Osteocyte (in vitro differentiated cells): ENCODE data around the gene CD69. TPM values are rescaled to one million over a fixed set of nuclear protein-coding genes. Genes with fewer than 3 reads are reported as not detected.

ENCODE experiments used
- DNase-seq: peaks from one replicate; pipeline ENCODE4 v3.0.0; 2021; ENCODE audit warnings: mixed read lengths; ENCODE audit not compliant: unreplicated experiment; ENCODE audit errors: extremely low spot score
- H3K27ac Mint-ChIP-seq: one replicate; pipeline ENCODE4 v1.8.0; 2021; ENCODE audit warnings: mild to moderate bottlenecking, mixed read lengths; ENCODE audit not compliant: unreplicated experiment
- H3K27me3 Mint-ChIP-seq: one replicate; pipeline ENCODE4 v1.8.0; 2021; ENCODE audit warnings: mixed read lengths; ENCODE audit not compliant: unreplicated experiment
- H3K36me3 Mint-ChIP-seq: one replicate; pipeline ENCODE4 v1.8.0; 2021; ENCODE audit warnings: mixed read lengths; ENCODE audit not compliant: unreplicated experiment
- H3K4me1 Mint-ChIP-seq: one replicate; pipeline ENCODE4 v1.8.0; 2021; ENCODE audit warnings: mixed read lengths; ENCODE audit not compliant: unreplicated experiment
- H3K4me3 Mint-ChIP-seq: one replicate; pipeline ENCODE4 v1.8.0; 2021; ENCODE audit warnings: mild to moderate bottlenecking, moderate library complexity, mixed read lengths; ENCODE audit not compliant: unreplicated experiment
- H3K9me3 Mint-ChIP-seq: one replicate; pipeline ENCODE4 v1.8.0; 2021; ENCODE audit warnings: mixed read lengths; ENCODE audit not compliant: unreplicated experiment
- total RNA-seq: library from RNA; stranded (reverse); gene quantifications from 2 replicates; pipeline ENCODE4 v1.2.1, GENCODE V29; 2021
- TF ChIP-seq, protein P1 (sequence below): fragments of 200-600 bp; sonication (generic); IDR thresholded peaks from 2 replicates; pipeline ENCODE4 v1.5.0; 2021; ENCODE audit warnings: antibody characterized with exemption, mild to moderate bottlenecking, moderate library complexity

Gene CD69
- total RNA-seq, 1 donor from 2014 or later = not detected

- Mint-ChIP-seq H3K27me3 (peaks cover 7% of the 10 kb centered on the region), H3K9me3 (no peaks in the 10 kb centered on the region), H3K36me3 (no peaks in the 10 kb centered on the region), H3K4me1 (no peaks in the 10 kb centered on the region), H3K4me3 (no peak overlapping the region), H3K27ac (no peak overlapping the region)
- DNase-seq = no peak
- TF ChIP-seq, protein P1, sequence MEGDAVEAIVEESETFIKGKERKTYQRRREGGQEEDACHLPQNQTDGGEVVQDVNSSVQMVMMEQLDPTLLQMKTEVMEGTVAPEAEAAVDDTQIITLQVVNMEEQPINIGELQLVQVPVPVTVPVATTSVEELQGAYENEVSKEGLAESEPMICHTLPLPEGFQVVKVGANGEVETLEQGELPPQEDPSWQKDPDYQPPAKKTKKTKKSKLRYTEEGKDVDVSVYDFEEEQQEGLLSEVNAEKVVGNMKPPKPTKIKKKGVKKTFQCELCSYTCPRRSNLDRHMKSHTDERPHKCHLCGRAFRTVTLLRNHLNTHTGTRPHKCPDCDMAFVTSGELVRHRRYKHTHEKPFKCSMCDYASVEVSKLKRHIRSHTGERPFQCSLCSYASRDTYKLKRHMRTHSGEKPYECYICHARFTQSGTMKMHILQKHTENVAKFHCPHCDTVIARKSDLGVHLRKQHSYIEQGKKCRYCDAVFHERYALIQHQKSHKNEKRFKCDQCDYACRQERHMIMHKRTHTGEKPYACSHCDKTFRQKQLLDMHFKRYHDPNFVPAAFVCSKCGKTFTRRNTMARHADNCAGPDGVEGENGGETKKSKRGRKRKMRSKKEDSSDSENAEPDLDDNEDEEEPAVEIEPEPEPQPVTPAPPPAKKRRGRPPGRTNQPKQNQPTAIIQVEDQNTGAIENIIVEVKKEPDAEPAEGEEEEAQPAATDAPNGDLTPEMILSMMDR = no peak
Observed at GRCh38 chr12:9781360-9781759, 20.7 kb upstream of the CD69 start.

DNA sequence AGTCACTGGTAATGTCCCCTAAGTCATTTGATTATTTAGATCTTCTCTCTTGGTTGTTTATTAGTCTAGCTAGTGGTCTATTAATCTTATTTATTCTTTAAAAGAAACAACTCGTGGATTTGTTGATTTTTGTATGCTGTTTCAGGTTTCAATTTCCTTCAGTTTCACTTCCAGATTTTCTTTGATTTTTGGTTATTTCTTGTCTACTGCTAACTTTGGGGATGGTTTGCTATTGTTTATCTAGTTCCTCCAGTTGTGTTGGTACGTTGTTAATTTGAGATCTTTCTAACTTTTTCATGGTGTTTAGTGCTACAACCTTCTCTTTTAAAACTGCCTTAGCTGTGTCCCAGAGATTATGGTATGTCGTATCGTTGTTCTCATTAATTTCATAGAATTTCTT lies 18.5 kb upstream of the CD69 start:
- no peak for DNase-seq
- no peaks in the 10 kb centered on the region for H3K9me3 Mint-ChIP-seq
- TF ChIP-seq, protein P1 = no peak
- H3K4me3 Mint-ChIP-seq = no peak overlapping the region
- peaks cover 1% of the 10 kb centered on the region for H3K27me3 Mint-ChIP-seq
- no peak overlapping the region for H3K27ac Mint-ChIP-seq
- H3K36me3 Mint-ChIP-seq = no peaks in the 10 kb centered on the region
- no peaks in the 10 kb centered on the region for H3K4me1 Mint-ChIP-seq

GRCh38 chr12:9776781-9777180 lies 16.1 kb upstream of the CD69 start:
- Mint-ChIP-seq H3K4me1 (no peaks in the 10 kb centered on the region), H3K27ac (no peak overlapping the region), H3K36me3 (no peaks in the 10 kb centered on the region), H3K4me3 (no peak overlapping the region), H3K27me3 (no peaks in the 10 kb centered on the region), H3K9me3 (no peaks in the 10 kb centered on the region)
- no peak for DNase-seq
- TF ChIP-seq, protein P1 = no peak

DNA sequence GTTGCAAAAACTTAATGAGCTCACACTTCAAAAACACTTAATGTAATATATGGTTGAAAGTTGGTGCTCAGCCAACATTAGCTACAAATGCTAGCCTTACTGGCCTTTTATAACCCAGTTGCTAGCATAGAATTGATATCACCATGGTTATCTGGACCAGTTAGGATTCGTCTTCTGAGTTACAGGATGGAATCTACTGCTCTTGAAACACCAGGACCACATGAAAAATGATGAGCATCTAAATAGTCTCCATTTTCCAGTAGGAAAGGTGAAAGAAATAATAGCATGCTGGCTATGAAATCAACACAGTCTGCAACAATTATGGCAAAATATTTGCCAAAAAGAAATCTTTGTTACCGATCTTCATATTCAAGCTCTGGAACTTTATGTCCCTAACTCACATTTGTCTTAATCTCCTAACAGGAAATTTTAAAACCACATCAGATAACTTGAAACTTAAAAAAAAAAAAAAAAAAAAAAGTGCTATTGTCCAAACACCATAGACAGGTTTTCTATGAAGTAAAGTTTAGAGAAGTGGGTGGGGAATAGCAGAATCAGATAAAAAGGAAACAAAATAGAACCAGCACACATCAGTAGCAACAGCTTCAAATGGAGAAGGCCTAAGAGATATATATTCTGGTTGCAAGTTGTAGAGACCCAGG lies 12.6 kb upstream of the CD69 start:
- H3K27ac Mint-ChIP-seq = no peak overlapping the region
- no peaks in the 10 kb centered on the region for H3K4me1 Mint-ChIP-seq
- no peak overlapping the region for H3K4me3 Mint-ChIP-seq
- no peak for DNase-seq
- no peaks in the 10 kb centered on the region for H3K9me3 Mint-ChIP-seq
- TF ChIP-seq, protein P1 = no peak
- H3K36me3 Mint-ChIP-seq = no peaks in the 10 kb centered on the region
- peaks cover 2% of the 10 kb centered on the region for H3K27me3 Mint-ChIP-seq

DNA sequence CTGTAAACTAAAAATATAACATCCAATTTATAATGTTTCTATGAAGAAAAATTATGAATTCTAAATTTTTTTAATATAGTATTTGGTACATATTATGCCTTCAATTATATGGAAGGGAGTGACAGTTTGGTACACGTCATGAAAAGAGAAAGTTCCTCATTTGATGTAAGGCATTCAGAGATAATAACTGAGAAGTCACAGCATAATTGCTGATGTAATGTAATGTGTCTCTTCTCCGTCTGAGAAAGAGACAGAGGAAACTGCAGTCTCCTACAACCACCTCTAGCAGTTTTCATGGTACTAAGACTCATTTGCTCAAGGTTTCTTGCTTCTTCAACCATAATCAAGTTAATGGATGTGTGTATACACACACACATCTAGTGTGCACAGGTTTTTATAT lies 2.3 kb upstream of the CD69 start:
- TF ChIP-seq, protein P1 = no peak
- no peak overlapping the region for H3K27ac Mint-ChIP-seq
- no peaks in the 10 kb centered on the region for H3K4me1 Mint-ChIP-seq
- no peak overlapping the region for H3K4me3 Mint-ChIP-seq
- no peaks in the 10 kb centered on the region for H3K9me3 Mint-ChIP-seq
- DNase-seq = no peak
- H3K36me3 Mint-ChIP-seq = no peaks in the 10 kb centered on the region
- peaks cover 8% of the 10 kb centered on the region for H3K27me3 Mint-ChIP-seq
